A673 (cell line): Measurements from ENCODE around the gene TEK.

Source experiments
- CTCF ChIP-seq: fragments of 300-800, 200-600 bp; sonication (generic); conservative IDR thresholded peaks from 2 replicates; pipeline ENCODE4 v1.5.1; 2017; ENCODE audit warnings: low read depth, mild to moderate bottlenecking, antibody characterized with exemption, low read length, moderate library complexity, mixed read lengths
- EZH2 ChIP-seq: fragments of 200-600 bp; sonication (generic); IDR thresholded peaks from 2 replicates; pipeline ENCODE4 v1.6.1; 2017; ENCODE audit warnings: borderline replicate concordance, low read depth, mild to moderate bottlenecking, mixed read lengths, antibody characterized with exemption, low read length; ENCODE audit not compliant: poor library complexity, severe bottlenecking

- TF ChIP-seq CTCF (no peak), EZH2 (no peak)
Observed at GRCh38 chr9:27196383-27196782, 87.4 kb downstream of the TEK start.
